ENCODE results near the gene RAPGEF1.
"Not testable (repeated sequence)": the region's sequence is repeated elsewhere in the genome, so short reads cannot be mapped to it uniquely, and the experiment has no call there.

Gene RAPGEF1

DNA sequence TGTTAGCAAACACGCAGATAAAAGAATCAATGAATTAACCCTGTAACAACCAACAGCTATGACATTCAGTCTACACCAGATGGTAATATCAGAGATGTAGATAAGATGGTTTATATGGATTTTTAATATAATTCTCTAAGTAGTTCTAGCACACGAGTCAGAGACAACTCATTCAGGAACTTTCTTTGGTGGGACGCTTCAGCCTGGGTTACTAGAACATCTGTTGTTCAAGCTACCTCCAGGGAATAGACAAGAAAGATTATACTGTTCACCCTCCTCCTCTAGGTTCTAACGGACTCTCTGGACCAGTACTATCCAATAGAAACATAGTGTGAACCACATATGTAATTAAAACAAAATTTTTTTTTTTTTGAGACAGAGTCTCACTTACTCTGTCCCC is 73.8 kb downstream of the RAPGEF1 start:
- no peak for DNase-seq

- no peak for DNase-seq
Observed at GRCh38 chr9:131663288-131663687, 76.6 kb downstream of the RAPGEF1 start.

- not testable (repeated sequence) for DNase-seq
Observed at GRCh38 chr9:131662289-131662621, 77.6 kb downstream of the RAPGEF1 start.

- DNase-seq, result no peak
Observed at GRCh38 chr9:131661568-131662288, 78.1 kb downstream of the RAPGEF1 start.

DNA sequence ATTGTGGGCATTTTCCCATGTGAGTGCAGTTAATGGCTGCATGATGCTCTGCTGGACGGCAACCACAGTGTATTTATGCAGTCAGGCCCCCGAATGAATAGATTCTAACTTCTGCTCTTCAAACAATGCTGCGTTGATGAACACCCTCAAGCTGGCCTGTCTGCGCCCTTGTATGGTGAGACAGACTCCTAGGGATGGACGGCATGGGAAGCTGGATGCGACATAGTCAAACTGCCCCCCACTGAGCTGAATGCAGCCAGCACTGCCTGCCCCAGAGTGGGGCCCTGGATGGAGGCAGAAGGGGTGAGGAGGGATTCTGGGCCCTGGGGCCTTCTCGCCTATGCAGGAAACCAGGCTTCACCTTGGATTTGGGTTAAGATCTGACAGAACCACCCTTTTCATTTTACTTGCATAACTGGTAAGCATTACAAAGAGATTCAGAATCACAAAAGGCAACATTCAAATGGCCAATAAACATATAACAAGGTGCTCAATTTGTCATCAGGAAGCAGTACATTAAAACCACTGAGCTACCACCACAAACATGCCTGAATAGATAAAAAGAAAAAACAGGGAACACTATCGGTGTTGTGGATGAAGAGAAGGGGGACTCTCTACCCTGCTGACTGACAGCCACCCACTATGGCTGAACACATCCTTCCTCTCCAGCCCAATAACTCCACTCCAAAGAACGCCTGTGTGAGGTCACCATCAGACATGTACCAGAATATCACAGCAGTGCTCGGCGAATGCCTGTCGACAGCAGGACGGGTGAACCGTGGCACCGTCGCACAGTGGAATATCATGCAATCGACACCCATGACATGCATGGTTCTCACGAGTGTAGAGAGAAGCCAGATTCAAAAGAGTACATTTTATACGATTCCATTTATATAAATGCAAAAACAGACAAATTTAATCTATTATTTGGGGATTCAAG is 79.1 kb downstream of the RAPGEF1 start:
- no peak for DNase-seq

GRCh38 chr9:131658377-131659129 is 81.3 kb downstream of the RAPGEF1 start:
- no peak for DNase-seq

- no peak for DNase-seq
Observed at GRCh38 chr9:131657940-131658339, 81.9 kb downstream of the RAPGEF1 start.

DNA sequence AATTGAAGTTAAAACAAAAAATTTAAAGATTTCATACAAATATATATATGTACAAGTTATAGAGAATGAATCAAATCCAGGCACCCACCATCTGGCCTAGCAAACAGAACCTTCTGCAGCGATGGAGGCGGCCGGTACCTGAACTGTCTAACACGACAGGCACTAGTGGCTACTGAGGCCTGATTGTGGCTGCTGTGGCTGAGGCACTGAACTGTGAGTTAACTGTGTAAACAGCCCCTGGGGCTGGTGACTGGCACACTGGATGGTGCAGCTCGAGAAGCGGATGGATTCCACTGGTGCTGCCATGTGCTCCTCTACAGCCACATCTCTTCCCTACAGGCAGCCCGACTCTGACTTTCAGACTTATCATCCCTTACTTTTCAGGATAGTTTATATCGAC is 82.4 kb downstream of the RAPGEF1 start:
- no peak for DNase-seq

- DNase-seq, result no peak
Observed at GRCh38 chr9:131657037-131657377, 82.9 kb downstream of the RAPGEF1 start.

- DNase-seq, result no peak
Observed at GRCh38 chr9:131656356-131657036, 83.4 kb downstream of the RAPGEF1 start.

- not testable (repeated sequence) for DNase-seq
Observed at GRCh38 chr9:131654369-131654768, 85.5 kb downstream of the RAPGEF1 start.

DNA sequence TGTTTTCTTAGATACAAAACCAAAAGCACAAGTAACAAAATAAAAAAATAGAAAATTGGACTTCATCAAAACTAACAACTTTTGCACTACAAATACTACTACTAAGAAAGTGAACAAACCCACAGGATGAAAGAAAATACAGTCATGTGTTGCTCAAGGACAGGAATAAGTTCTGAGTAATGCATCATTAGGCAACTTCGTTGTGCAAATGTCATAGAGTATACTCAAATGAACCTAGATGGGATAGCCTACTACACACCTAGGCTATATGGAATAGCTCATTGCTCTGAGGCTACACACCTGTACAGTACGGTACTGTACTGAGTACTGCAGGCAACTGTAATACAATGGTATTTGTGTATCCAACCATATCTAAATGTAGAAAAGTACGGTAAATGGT is 88.3 kb downstream of the RAPGEF1 start:
- DNase-seq, result no peak

- DNase-seq, result no peak
Observed at GRCh38 chr9:131651160-131651559, 88.7 kb downstream of the RAPGEF1 start.

DNA sequence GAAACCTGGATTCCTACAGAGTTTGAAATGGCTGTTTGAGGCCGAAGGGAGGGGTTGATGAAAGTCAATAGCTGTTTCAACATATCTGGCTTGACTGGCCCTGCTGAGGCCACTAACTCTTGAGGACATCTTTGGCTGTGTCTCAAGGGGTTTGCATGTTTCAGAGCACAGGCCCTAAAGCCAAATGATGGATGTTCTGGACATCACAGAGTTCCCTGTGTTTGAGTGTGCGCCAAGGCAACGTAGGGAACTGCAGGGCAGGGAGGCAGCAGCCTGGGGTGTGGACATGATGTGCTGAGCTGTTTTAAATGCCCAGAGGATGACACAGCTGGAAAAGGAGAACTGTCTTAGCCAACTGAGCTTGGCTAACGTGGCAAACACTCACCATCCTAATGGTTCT is 89.6 kb downstream of the RAPGEF1 start:
- DNase-seq, result no peak

- no peak for DNase-seq
Observed at GRCh38 chr9:131649646-131650045, 90.2 kb downstream of the RAPGEF1 start.

DNA sequence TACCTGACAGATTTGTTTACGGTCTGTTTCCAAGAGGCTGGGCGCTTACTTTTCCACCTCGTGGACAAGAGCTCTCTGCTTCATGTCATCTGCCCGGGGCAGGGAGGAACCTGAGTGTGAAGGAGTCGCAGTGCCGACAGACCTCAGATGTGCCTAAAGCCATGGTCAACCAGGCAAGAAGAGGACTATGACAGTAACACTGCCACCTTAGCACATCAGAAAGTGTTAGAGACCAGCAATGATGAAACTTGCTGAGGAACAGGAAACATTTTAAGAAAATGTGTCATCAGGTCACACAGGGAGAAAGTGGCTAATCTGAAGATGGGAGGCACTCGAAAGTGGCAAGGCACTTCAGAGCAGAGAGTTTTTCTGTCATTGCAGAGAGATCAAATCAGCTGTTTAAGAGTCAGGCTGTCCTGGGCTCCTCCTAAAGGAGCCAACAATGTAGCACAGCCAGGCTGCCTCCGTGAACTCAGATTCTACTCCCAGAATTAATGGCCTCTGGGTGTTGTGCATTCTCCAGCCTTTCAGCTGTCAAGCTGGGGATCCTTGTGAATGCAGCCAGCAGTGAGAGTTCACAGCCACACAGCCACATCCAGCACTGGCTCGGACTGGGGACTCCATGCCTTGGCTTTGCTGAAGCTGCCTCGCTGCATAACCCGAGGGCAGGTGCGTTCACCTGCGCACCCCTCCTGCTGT is 94.6 kb downstream of the RAPGEF1 start:
- no peak for DNase-seq

DNA sequence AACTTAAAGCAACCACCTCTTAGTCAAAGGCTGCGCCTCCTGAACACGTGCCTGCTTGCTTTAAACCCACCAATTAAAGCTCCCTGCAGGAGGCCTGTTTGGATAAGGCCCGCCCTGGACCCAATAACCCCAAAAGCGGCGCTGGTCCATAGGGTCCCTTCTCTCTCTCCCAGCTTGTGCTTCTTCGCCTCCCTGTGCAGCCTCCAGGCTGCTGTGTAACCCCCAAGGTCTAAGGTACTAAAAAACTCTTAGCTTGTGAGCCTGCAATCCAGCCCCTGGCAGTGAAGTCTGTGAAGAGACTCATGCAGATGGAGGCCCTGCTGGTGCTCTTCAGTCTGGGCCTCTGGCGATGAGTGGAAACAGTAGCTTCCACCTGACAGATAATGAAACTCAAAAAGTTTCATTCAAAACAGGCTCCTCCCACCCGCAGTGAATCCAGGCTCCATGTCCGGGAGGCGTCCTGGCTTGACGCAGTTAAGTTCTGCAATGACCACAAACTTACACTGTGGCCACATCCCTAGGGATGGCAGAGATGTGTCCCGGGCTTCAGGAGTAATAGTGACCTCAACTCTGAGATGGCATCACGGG is 97.3 kb downstream of the RAPGEF1 start:
- DNase-seq, result no peak

DNA sequence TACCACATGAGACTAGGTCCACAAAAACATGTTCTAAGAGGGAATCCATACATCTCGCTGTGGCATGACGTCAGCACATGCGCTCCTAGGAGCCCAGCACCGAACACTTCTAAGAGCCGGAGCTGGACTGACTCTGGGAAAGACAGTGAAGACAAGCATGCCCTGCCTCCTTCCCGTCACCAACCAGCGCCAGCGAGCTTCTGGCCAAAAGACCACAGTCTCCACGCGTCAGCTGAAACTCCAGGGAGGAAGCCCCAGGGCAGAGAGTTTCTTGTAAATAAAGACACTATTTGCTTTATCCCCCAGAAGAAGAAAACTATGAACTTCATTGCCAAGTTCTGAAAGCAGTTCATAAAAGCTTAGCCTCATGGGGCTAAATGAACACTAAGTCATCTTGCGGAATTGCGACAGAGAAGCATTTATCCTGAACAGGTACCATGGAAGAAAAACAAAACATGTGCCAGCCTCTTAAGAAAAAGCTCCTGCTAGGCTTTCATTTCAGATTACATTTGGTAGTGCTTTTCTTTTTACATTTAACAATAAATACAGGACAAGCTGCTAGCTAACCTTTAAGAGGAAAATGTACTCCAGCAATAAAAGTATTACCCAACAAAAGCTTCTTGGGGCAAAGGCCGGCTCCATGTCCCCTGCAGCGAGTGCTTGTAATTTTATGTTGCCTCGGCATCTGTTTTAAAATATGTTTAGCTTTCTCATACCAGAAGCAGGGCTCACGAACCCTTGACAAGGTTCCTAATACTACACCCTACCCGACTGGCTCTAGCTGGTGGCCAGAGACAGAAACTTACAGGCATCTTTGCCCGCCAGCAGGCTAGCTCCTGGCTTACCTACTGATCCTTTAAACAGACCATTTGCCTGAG is 98.0 kb downstream of the RAPGEF1 start:
- no peak for DNase-seq

- DNase-seq, result no peak
Observed at GRCh38 chr9:131640438-131641137, 99.3 kb downstream of the RAPGEF1 start.

GRCh38 chr9:131639769-131640437 is 100.0 kb downstream of the RAPGEF1 start:
- DNase-seq, result no peak
